GM23248 (cell line): ENCODE results near the gene PARD3B.

Experiments
- EZH2 ChIP-seq: fragments of 200-600 bp; sonication (generic); IDR thresholded peaks from 2 replicates; pipeline ENCODE4 v1.6.1; 2018; ENCODE audit warnings: antibody characterized with exemption, mild to moderate bottlenecking; ENCODE audit not compliant: insufficient read depth, poor library complexity, severe bottlenecking
- EZH2phosphoT487 ChIP-seq: fragments of 200-600 bp; sonication (generic); IDR thresholded peaks from 2 replicates; pipeline ENCODE4 v1.6.1; 2018; ENCODE audit warnings: antibody characterized with exemption, moderate library complexity, mild to moderate bottlenecking, low read depth; ENCODE audit not compliant: insufficient read depth

DNA sequence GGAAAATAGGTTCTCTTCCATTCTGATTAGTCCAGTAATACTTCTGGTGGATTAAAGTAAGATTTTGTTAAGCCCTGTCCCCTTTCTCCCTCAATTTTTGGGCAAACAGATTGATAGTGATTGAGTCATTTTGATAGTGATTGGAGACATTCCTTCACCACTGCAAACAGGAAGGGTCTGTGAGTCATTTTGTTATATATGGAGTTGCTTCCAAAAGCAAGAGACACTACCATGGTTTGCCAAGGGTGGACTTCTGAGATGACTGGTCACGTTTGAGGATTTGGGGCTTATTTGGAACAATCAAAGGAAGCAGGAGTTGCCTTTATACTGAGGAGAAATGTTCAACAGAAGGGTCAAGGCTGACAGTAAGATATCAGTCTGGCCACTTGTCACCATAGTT lies 249.9 kb downstream of the PARD3B start:
- TF ChIP-seq EZH2 = no peak
- no peak for TF ChIP-seq EZH2phosphoT487
